H1 (cell line): ENCODE measurements around the gene MYO3A. TPM values are rescaled to one million over a fixed set of nuclear protein-coding genes. Genes with fewer than 3 reads are reported as not detected.

Source experiments
- CTCF ChIA-PET: fragments of 300-600 bp; sonication (Branson Sonifier 250); formaldehyde crosslinking; loops from one replicate; lab custom pipeline; 2021; ENCODE audit not compliant: partially characterized antibody; lab: Charles Lee
- POLR2A ChIA-PET: fragments of 300-600 bp; sonication (Branson Sonifier 250); formaldehyde crosslinking; loops from one replicate; lab custom pipeline; 2021; ENCODE audit warnings: inconsistent platforms; ENCODE audit not compliant: partially characterized antibody; lab: Charles Lee
- DNase-seq, 2 experiments: peaks; one replicate each; pipeline versions ENCODE4 v3.0.0 to v3.0.0-alpha.2; 2010 to 2022; ENCODE audit warnings: low spot score in 2 of 2, low read depth in 1 of 2, mixed read lengths in 1 of 2
- FAIRE-seq: peaks from 2 replicates; lab custom pipeline; 2011; peaks lifted over from hg19 to GRCh38; lab: Jason Lieb, UNC
- H2AFZ ChIP-seq: 2 replicates; pipeline ENCODE4 v1.8.1; 2012; ENCODE audit warnings: low read length, inconsistent platforms
- H2AK5ac ChIP-seq: 2 replicates; pipeline ENCODE4 v1.6.1; 2013; ENCODE audit warnings: low read depth, low read length
- H2BK120ac ChIP-seq: replicated peaks from 2 replicates; pipeline ENCODE3; 2013; ENCODE audit warnings: low read depth, low read length, inconsistent platforms
- H2BK12ac ChIP-seq: 2 replicates; pipeline ENCODE4 v1.6.1; 2013; ENCODE audit warnings: low read depth, low read length
- H2BK15ac ChIP-seq: 2 replicates; pipeline ENCODE4 v1.6.1; 2013; ENCODE audit warnings: low read length
- H2BK20ac ChIP-seq: 2 replicates; pipeline ENCODE4 v1.6.1; 2013; ENCODE audit warnings: low read length
- H2BK5ac ChIP-seq: 2 replicates; pipeline ENCODE4 v1.6.1; 2013; ENCODE audit warnings: low read depth, low read length
- H3K14ac ChIP-seq: 2 replicates; pipeline ENCODE4 v1.6.1; 2013; ENCODE audit warnings: inconsistent platforms; ENCODE audit not compliant: insufficient read length
- H3K18ac ChIP-seq: 2 replicates; pipeline ENCODE4 v1.6.1; 2013; ENCODE audit warnings: low read length; ENCODE audit errors: extremely low read depth
- H3K23ac ChIP-seq: 2 replicates; pipeline ENCODE4 v1.6.1; 2013; ENCODE audit warnings: inconsistent platforms; ENCODE audit not compliant: insufficient read length
- H3K23me2 ChIP-seq: 2 replicates; pipeline ENCODE4 v1.6.1; 2013; ENCODE audit warnings: low read depth, low read length
- H3K27ac ChIP-seq: 2 replicates; pipeline ENCODE4 v1.6.1; 2011; ENCODE audit warnings: low read depth, low read length, inconsistent platforms
- H3K27me3 ChIP-seq, 4 experiments: replicated peaks in 1 of 4; 1 replicate in 1 of 4; 2 replicates in 3 of 4; pipeline versions ENCODE4 v1.6.1 to v1.8.1; 2011 to 2013; ENCODE audit warnings: low read length in 3 of 4, mild to moderate bottlenecking in 3 of 4, inconsistent platforms in 2 of 4, mixed read lengths in 2 of 4, moderate library complexity in 1 of 4; ENCODE audit not compliant: control insufficient read depth in 3 of 4, insufficient read depth in 3 of 4; ENCODE audit errors: extremely low read depth in 1 of 4
- H3K36me3 ChIP-seq, 4 experiments: 2 replicates each; pipeline versions ENCODE4 v1.6.1 to v1.8.1; 2011 to 2013; ENCODE audit warnings: mild to moderate bottlenecking in 4 of 4, low read length in 3 of 4, moderate library complexity in 2 of 4, control low read depth in 1 of 4, inconsistent platforms in 1 of 4; ENCODE audit not compliant: insufficient read depth in 4 of 4, control insufficient read depth in 2 of 4
- H3K4ac ChIP-seq: replicated peaks from 2 replicates; pipeline ENCODE3; 2013; ENCODE audit warnings: low read length, low read depth, mixed read lengths, inconsistent platforms; ENCODE audit not compliant: insufficient read length
- H3K4me1 ChIP-seq, 4 experiments: replicated peaks in 1 of 4; 1 replicate in 1 of 4; 2 replicates in 3 of 4; pipeline versions ENCODE4 v1.6.1 to v1.8.1; 2011 to 2013; ENCODE audit warnings: low read length in 3 of 4, inconsistent platforms in 2 of 4, mixed read lengths in 1 of 4; ENCODE audit not compliant: insufficient read depth in 4 of 4, control insufficient read depth in 3 of 4
- H3K4me2 ChIP-seq, 2 experiments: 2 replicates each; pipeline versions ENCODE4 v1.6.1 to v1.8.1; 2011 to 2013; ENCODE audit warnings: low read depth in 2 of 2, low read length in 2 of 2, control low read depth in 1 of 2, inconsistent platforms in 1 of 2, mild to moderate bottlenecking in 1 of 2; ENCODE audit not compliant: insufficient read depth in 1 of 2
- H3K4me3 ChIP-seq, 4 experiments: fragments of 200-600, 300-600 bp in 1 of 4; sonication (generic), shearing (Covaris generic), sonication (Bioruptor Twin) in 1 of 4; 2 replicates each; pipeline versions ENCODE4 v1.5.1 to v1.8.1; 2011 to 2016; ENCODE audit warnings: low read length in 4 of 4, low read depth in 3 of 4, control low read depth in 2 of 4, inconsistent platforms in 2 of 4, mild to moderate bottlenecking in 2 of 4, mixed read lengths in 1 of 4, moderate library complexity in 1 of 4; ENCODE audit not compliant: insufficient read depth in 2 of 4; ENCODE audit errors: extremely low read depth in 1 of 4
- H3K56ac ChIP-seq: replicated peaks from 2 replicates; pipeline ENCODE3; 2013; ENCODE audit warnings: low read depth, mild to moderate bottlenecking, mixed read lengths, low read length, inconsistent platforms; ENCODE audit not compliant: insufficient read length
- H3K79me1 ChIP-seq: 2 replicates; pipeline ENCODE4 v1.6.1; 2013; ENCODE audit warnings: low read depth, low read length, control low read depth
- H3K79me2 ChIP-seq, 2 experiments: 2 replicates each; pipeline versions ENCODE4 v1.6.1 to v1.8.1; 2012 to 2013; ENCODE audit warnings: low read length in 2 of 2, mild to moderate bottlenecking in 2 of 2, inconsistent platforms in 1 of 2; ENCODE audit not compliant: insufficient read depth in 2 of 2, control insufficient read depth in 1 of 2
- H3K9ac ChIP-seq, 4 experiments: replicated peaks in 1 of 4; 1 replicate in 1 of 4; 2 replicates in 3 of 4; pipeline versions ENCODE4 v1.6.1 to v1.8.1; 2011 to 2013; ENCODE audit warnings: low read depth in 3 of 4, low read length in 3 of 4, control low read depth in 2 of 4, mild to moderate bottlenecking in 2 of 4, moderate library complexity in 2 of 4, inconsistent platforms in 1 of 4; ENCODE audit errors: extremely low read depth in 1 of 4
- H3K9me3 ChIP-seq, 2 experiments: 2 replicates each; pipeline versions ENCODE4 v1.6.1 to v1.8.1; 2012 to 2013; ENCODE audit warnings: mild to moderate bottlenecking in 2 of 2, moderate library complexity in 2 of 2, control low read depth in 1 of 2, inconsistent platforms in 1 of 2, low read depth in 1 of 2, low read length in 1 of 2, mixed read lengths in 1 of 2; ENCODE audit not compliant: insufficient read depth in 2 of 2
- H4K20me1 ChIP-seq, 2 experiments: replicated peaks in 1 of 2; 2 replicates each; pipeline versions ENCODE3 to v1.8.1; 2011 to 2013; ENCODE audit warnings: inconsistent platforms in 2 of 2, low read length in 2 of 2, mild to moderate bottlenecking in 1 of 2; ENCODE audit not compliant: insufficient read depth in 2 of 2, control insufficient read depth in 1 of 2
- H4K5ac ChIP-seq: 2 replicates; pipeline ENCODE4 v1.6.1; 2013; ENCODE audit warnings: low read length, low read depth, mixed read lengths, inconsistent platforms; ENCODE audit not compliant: insufficient read length
- H4K8ac ChIP-seq: 2 replicates; pipeline ENCODE4 v1.8.0; 2013; ENCODE audit warnings: mild to moderate bottlenecking, moderate library complexity, low read length, inconsistent platforms; ENCODE audit not compliant: insufficient read depth; ENCODE audit errors: extremely low read depth
- H4K91ac ChIP-seq: replicated peaks from 2 replicates; pipeline ENCODE3; 2013; ENCODE audit warnings: low read length, mixed read lengths, inconsistent platforms; ENCODE audit not compliant: insufficient read length
- CBX8 ChIP-seq: fragments of 300-800, 300-1000 bp; sonication (generic); IDR thresholded peaks from 2 replicates; pipeline ENCODE4 v1.7.1; 2016; ENCODE audit warnings: low read depth, low read length, borderline replicate concordance
- CHD1 ChIP-seq: IDR thresholded peaks from 2 replicates; pipeline ENCODE4 v1.6.1; 2012; ENCODE audit warnings: low read depth, low read length, improper control_type of control experiment
- EZH2 ChIP-seq: fragments of 200-600 bp; sonication (generic); IDR thresholded peaks from 2 replicates; pipeline ENCODE4 v1.7.1; 2012; ENCODE audit warnings: low read depth, mild to moderate bottlenecking, moderate library complexity, low read length, inconsistent platforms; ENCODE audit not compliant: severe bottlenecking
- KDM4A ChIP-seq: IDR thresholded peaks from one replicate; pipeline ENCODE4 v1.7.1; 2012; ENCODE audit warnings: low read depth, mild to moderate bottlenecking, moderate library complexity, low read length, inconsistent platforms; ENCODE audit not compliant: severe bottlenecking
- NRF1 ChIP-seq: IDR thresholded peaks from 2 replicates; pipeline ENCODE4 v1.6.1; 2011; ENCODE audit warnings: mild to moderate bottlenecking, low read depth, low read length, improper control_type of control experiment
- RAD21 ChIP-seq, 2 experiments: IDR thresholded peaks in 1 of 2; conservative IDR thresholded peaks in 1 of 2; 2 replicates each; pipeline ENCODE4 v1.6.1; 2011; ENCODE audit warnings: low read depth in 2 of 2, low read length in 2 of 2, improper control_type of control experiment in 1 of 2, inconsistent platforms in 1 of 2, mild to moderate bottlenecking in 1 of 2, moderate library complexity in 1 of 2
- SUZ12 ChIP-seq: fragments of 200-600 bp; sonication (generic); IDR thresholded peaks from 2 replicates; pipeline ENCODE4 v1.6.1; 2012; ENCODE audit warnings: mild to moderate bottlenecking, inconsistent platforms, low read length, moderate library complexity, mixed read lengths
- WGBS, 2 experiments: shearing (Covaris generic) in 1 of 2; methylation state at CpG; one replicate each; pipeline versions ENCODE4 v1.1.6 to v1.1.7; 2013 to 2015; ENCODE audit warnings: low lambda C conversion rate in 2 of 2, mixed read lengths in 2 of 2, inconsistent platforms in 1 of 2, low coverage in 1 of 2, missing lambda C conversion rate in 1 of 2; ENCODE audit not compliant: insufficient replicate concordance in 2 of 2, insufficient coverage in 1 of 2, insufficient read length in 1 of 2; ENCODE audit errors: extremely low coverage in 1 of 2, missing lambda C conversion rate in 1 of 2; 5-methylcytosine and 5-hydroxymethylcytosine counted together
- polyA plus RNA-seq, 7 experiments: library from polyadenylated mRNA; depleted of rRNA in 3 of 7; stranded (reverse) in 5 of 7; unstranded in 2 of 7; fragments of >200 nt in 5 of 7; fragments of 200-250 nt in 2 of 7; gene quantifications; 1 replicate in 5 of 7; 2 replicates in 1 of 7; 4 replicates in 1 of 7; pipeline versions ENCODE4 v1.2.1 to v1.2.3, GENCODE V29; 2011 to 2013; ENCODE audit warnings: missing spikeins in 2 of 7, mixed read lengths in 2 of 7
- total RNA-seq: library from RNA; stranded (reverse); fragmentation: NEBNext Ultra II Directional; extraction: Animal tissue kit (Norgen Biotek cat#: 25700); gene quantifications from 2 replicates; pipeline ENCODE4 v1.2.1, GENCODE V29; 2021
- TF ChIP-seq, protein P1 (sequence below), 3 experiments: IDR thresholded peaks; 1 replicate in 2 of 3; 2 replicates in 1 of 3; pipeline versions ENCODE4 v1.5.1 to v1.6.1; 2011; ENCODE audit warnings: low read length in 3 of 3, mild to moderate bottlenecking in 3 of 3, inconsistent platforms in 2 of 3, low read depth in 1 of 3, moderate library complexity in 1 of 3; ENCODE audit not compliant: insufficient read depth in 1 of 3; ENCODE audit errors: control extremely low read depth in 1 of 3

The MYO3A gene
- total and polyA plus RNA-seq, 2 of the 8 experiments (the other 6 are each of a cell fraction or from before 2014, with no cell fraction given) = 3.9 to 5.3 TPM

DNA sequence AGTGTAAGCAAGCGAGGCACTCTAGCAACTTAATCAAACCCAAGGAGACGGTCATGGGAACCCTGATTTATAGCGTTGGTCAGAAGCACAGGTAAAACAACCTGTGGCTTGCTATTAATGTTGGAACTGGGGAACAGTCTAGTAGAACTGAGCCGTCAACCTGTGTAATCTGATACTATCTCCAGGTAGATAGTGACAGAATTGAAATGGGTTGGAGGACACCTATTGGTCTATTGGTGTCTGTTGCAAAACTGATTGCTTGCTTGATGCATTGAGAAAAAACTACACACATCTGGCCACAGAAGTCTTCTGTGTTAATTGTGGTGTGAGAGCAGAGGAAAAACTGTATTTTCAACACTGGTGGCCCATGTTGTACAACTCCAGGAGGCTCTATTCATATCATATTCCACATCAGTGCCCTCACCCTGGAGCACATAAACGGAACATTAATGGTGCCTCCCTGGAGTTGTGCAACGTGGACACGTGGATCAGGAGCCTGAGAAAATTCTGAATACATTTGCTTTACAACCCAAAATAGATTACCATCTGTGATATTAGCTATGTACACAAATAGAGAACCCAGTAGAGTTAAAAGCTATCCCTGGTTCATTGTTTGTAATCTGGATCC lies 112.2 kb downstream of the MYO3A start:
- Histone ChIP-seq H3K56ac (no peak overlapping the region), H3K23ac (no peak overlapping the region), H3K79me1 (no peaks in the 10 kb centered on the region; the same call in 1 of the 2 replicates), H2AK5ac (no peak overlapping the region), H3K4me3 (no peak overlapping the region), H3K4me1 (peaks cover 0 to 7% (median 0%) of the 10 kb centered on the region in 4 experiments; a peak in 2 of 7 replicates), H4K8ac (no peak overlapping the region), H3K23me2 (no peaks in the 10 kb centered on the region), H2BK12ac (no peak overlapping the region), H3K18ac (no peak overlapping the region), H4K20me1 (no peaks in the 10 kb centered on the region), H3K27me3 (no peaks in the 10 kb centered on the region), H2AFZ (no peak overlapping the region), H2BK120ac (no peak overlapping the region), H3K9me3 (no peaks in the 10 kb centered on the region), H4K91ac (no peak overlapping the region), H2BK5ac (no peak overlapping the region), H3K4ac (no peak overlapping the region), H3K14ac (no peak overlapping the region), H3K27ac (no peak overlapping the region), H2BK20ac (no peak overlapping the region), H3K4me2 (no peak overlapping the region), H4K5ac (no peak overlapping the region), H3K79me2 (no peaks in the 10 kb centered on the region), H3K36me3 (no peaks in the 10 kb centered on the region), H3K9ac (no peak overlapping the region), H2BK15ac (no peak overlapping the region)
- FAIRE-seq = peak; percentile 48
- no peak for DNase-seq
- ChIA-PET CTCF (interaction anchor here (1.1 to 1.3 kb wide), 2 partner anchors 112 to 171 kb away, joined by 4 to 5 read pairs; partner anchors contain the start of gene MYO3A), POLR2A (no interaction called here)
- WGBS, 2 experiments = 70% methylated on average over 7 of the region's 7 CpGs; no CpG with 5 or more reads in 1 of the 2 experiments
- no peak for TF ChIP-seq CBX8
- TF ChIP-seq, protein P1, sequence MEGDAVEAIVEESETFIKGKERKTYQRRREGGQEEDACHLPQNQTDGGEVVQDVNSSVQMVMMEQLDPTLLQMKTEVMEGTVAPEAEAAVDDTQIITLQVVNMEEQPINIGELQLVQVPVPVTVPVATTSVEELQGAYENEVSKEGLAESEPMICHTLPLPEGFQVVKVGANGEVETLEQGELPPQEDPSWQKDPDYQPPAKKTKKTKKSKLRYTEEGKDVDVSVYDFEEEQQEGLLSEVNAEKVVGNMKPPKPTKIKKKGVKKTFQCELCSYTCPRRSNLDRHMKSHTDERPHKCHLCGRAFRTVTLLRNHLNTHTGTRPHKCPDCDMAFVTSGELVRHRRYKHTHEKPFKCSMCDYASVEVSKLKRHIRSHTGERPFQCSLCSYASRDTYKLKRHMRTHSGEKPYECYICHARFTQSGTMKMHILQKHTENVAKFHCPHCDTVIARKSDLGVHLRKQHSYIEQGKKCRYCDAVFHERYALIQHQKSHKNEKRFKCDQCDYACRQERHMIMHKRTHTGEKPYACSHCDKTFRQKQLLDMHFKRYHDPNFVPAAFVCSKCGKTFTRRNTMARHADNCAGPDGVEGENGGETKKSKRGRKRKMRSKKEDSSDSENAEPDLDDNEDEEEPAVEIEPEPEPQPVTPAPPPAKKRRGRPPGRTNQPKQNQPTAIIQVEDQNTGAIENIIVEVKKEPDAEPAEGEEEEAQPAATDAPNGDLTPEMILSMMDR (IDR thresholded peaks at IDR 0.05; ENCODE audit: control extremely low read depth in 1 of 3, insufficient read depth in 1 of 3, low read depth in 1 of 3, low read length in 3 of 3) = peak in 2 of 3 experiments; percentile 18 to 30; a peak in 2 of 4 replicates
- TF ChIP-seq NRF1 = no peak
- TF ChIP-seq CHD1 = no peak
- TF ChIP-seq SUZ12 = no peak
- TF ChIP-seq RAD21 (IDR thresholded peaks at IDR 0.05 in 1 of 2, conservative IDR thresholded peaks at IDR 0.05 in 1 of 2; ENCODE audit: low read depth in 2 of 2, low read length in 2 of 2) = peak; percentile 54 to 60
- no peak for TF ChIP-seq EZH2
- no peak for TF ChIP-seq KDM4A
